Neural crest cell (in vitro differentiated cells): ENCODE results near the gene KCTD8. TPM values are rescaled to one million over a fixed set of nuclear protein-coding genes. Genes with fewer than 3 reads are reported as not detected.

Source experiments
- DNase-seq: peaks from one replicate; pipeline ENCODE4 v3.0.0; 2021; ENCODE audit warnings: low read depth, mixed read lengths, low spot score
- H3K27ac Mint-ChIP-seq: one replicate; pipeline ENCODE4 v1.8.0; 2021; ENCODE audit warnings: mild to moderate bottlenecking, mixed read lengths; ENCODE audit not compliant: unreplicated experiment
- H3K27me3 Mint-ChIP-seq: 2 replicates; pipeline ENCODE4 v1.8.0; 2021; ENCODE audit warnings: low read depth, mild to moderate bottlenecking, mixed read lengths
- H3K36me3 Mint-ChIP-seq: 2 replicates; pipeline ENCODE4 v1.8.0; 2021; ENCODE audit warnings: low read depth, mild to moderate bottlenecking, mixed read lengths
- H3K4me1 Mint-ChIP-seq: 2 replicates; pipeline ENCODE4 v1.8.0; 2021; ENCODE audit warnings: mixed read lengths
- H3K4me3 Mint-ChIP-seq: one replicate; pipeline ENCODE4 v1.8.0; 2021; ENCODE audit warnings: mild to moderate bottlenecking, mixed read lengths
- H3K9me3 Mint-ChIP-seq: 2 replicates; pipeline ENCODE4 v1.8.0; 2021; ENCODE audit warnings: mixed read lengths
- total RNA-seq: library from RNA; stranded (reverse); gene quantifications from 2 replicates; pipeline ENCODE4 v1.2.1, GENCODE V29; 2021
- TF ChIP-seq, protein P1 (sequence below): fragments of 200-600 bp; sonication (generic); conservative IDR thresholded peaks from 2 replicates; pipeline ENCODE4 v1.5.0; 2021; ENCODE audit warnings: antibody characterized with exemption, mild to moderate bottlenecking

KCTD8 gene
- total RNA-seq, 1 donor from 2014 or later = not detected

DNA sequence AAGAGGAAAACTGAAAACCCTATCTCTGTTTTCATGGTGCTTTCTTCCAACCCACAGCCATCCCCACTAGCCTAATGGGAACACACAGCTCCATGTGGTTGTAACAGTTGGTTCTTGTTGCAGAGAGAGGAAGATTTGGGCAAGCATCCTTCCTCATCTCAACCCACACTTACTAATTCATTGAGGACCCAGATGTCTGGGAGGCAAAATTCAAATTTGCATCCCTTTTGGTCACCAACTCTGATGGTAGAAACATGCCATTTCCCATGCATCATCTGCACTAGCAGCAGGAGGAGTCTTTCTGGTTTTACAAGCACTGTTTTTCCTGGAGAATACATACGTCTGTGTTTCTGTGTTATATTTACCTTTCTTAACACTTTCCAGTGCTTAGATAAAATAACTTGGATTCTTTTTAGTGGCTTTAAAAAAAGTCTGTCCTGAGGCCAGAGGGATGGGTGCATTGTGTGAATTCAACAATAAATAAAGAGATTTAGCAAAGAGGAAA, 301.0 kb downstream of the KCTD8 start:
- Mint-ChIP-seq H3K27ac (no peak overlapping the region), H3K36me3 (no peaks in the 10 kb centered on the region), H3K9me3 (peaks cover 5% of the 10 kb centered on the region), H3K27me3 (no peaks in the 10 kb centered on the region), H3K4me1 (no peaks in the 10 kb centered on the region), H3K4me3 (no peak overlapping the region)
- TF ChIP-seq, protein P1, sequence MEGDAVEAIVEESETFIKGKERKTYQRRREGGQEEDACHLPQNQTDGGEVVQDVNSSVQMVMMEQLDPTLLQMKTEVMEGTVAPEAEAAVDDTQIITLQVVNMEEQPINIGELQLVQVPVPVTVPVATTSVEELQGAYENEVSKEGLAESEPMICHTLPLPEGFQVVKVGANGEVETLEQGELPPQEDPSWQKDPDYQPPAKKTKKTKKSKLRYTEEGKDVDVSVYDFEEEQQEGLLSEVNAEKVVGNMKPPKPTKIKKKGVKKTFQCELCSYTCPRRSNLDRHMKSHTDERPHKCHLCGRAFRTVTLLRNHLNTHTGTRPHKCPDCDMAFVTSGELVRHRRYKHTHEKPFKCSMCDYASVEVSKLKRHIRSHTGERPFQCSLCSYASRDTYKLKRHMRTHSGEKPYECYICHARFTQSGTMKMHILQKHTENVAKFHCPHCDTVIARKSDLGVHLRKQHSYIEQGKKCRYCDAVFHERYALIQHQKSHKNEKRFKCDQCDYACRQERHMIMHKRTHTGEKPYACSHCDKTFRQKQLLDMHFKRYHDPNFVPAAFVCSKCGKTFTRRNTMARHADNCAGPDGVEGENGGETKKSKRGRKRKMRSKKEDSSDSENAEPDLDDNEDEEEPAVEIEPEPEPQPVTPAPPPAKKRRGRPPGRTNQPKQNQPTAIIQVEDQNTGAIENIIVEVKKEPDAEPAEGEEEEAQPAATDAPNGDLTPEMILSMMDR = no peak
- DNase-seq = no peak

DNA sequence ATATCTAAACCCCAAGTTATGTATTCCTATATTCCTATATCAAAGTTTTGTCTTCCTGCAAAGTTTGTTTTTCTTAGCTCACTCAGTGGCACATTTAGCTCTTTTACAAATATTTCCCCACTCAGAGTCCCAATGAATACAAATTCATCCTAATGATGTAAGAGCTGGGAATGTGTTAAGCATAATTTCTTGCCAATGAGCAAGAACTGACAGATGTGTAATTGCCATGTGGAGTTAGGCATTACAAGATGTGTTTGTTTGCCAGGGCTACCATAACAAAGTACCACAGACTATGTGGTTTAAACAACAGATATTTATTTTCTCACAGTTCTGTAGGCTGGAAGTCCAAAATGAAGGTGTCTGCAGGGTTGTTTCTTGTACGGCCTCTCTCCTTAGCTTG, 302.1 kb downstream of the KCTD8 start:
- Mint-ChIP-seq H3K4me1 (no peaks in the 10 kb centered on the region), H3K4me3 (no peak overlapping the region), H3K27me3 (no peaks in the 10 kb centered on the region), H3K27ac (no peak overlapping the region), H3K36me3 (no peaks in the 10 kb centered on the region), H3K9me3 (peaks cover 5% of the 10 kb centered on the region)
- TF ChIP-seq, protein P1 = no peak
- DNase-seq = no peak

DNA sequence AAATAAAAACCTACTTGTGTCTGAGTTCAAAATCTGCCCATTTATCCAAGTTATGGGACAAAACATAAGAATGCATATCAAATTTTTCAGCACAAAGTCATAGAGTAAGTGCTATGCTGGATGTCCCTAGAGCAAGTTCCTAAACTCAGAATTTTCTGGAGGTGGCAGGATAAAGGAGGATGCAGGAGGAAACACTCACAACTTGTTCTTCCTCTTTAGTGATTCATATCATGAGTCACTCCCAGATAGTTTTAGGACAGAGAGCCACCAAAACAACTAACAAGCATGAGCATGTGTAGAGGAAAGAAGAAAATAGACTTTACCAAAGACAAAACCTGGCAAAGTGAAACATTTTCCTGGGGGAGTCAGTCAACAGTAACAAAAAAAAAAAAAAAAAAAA, 302.7 kb downstream of the KCTD8 start:
- H3K27ac Mint-ChIP-seq = no peak overlapping the region
- H3K9me3 Mint-ChIP-seq = peaks cover 5% of the 10 kb centered on the region
- H3K4me3 Mint-ChIP-seq = no peak overlapping the region
- no peaks in the 10 kb centered on the region for H3K4me1 Mint-ChIP-seq
- no peaks in the 10 kb centered on the region for H3K27me3 Mint-ChIP-seq
- TF ChIP-seq, protein P1 = no peak
- no peak for DNase-seq
- H3K36me3 Mint-ChIP-seq = no peaks in the 10 kb centered on the region

DNA sequence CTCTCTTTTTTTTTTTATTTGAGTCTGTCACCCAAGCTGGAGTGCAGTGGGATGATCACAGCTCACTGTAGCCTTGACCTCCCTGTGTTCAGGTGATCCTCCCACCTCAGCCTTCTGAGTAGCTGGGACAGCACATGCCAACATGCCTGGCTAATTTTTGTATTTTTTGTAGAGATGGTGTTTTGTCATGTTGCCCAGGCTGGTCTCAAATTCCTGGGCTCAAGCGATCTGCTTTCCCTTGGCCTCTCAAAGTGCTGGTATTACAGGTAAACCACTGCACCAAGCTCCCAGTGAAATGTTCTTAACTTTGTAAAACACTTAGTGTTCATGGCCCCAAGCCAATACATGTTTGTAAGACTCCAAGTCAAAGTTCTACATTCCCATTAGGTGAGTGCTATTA, 316.1 kb downstream of the KCTD8 start:
- no peak overlapping the region for H3K27ac Mint-ChIP-seq
- H3K4me3 Mint-ChIP-seq = no peak overlapping the region
- H3K36me3 Mint-ChIP-seq = no peaks in the 10 kb centered on the region
- H3K27me3 Mint-ChIP-seq = peaks cover 8% of the 10 kb centered on the region
- H3K9me3 Mint-ChIP-seq = no peaks in the 10 kb centered on the region
- TF ChIP-seq, protein P1 = no peak
- no peak for DNase-seq
- H3K4me1 Mint-ChIP-seq = no peaks in the 10 kb centered on the region

Other genes starting within 250 kb of the KCTD8 start
- gene YIPF7, start 202.8 kb upstream of the KCTD8 start, total RNA-seq = 0.47 and 0.80 TPM in 2 replicates
- 30.2 and 33.3 TPM in 2 replicates for gene GUF1, start 229.6 kb upstream of the KCTD8 start, total RNA-seq